GM23338 (cell line): Measurements from ENCODE around the gene LYSMD4.

Experiments used
- CREB1 ChIP-seq: fragments of 250-450 bp; sonication (Bioruptor Pico); IDR thresholded peaks from 2 replicates; pipeline ENCODE4 v1.5.0; 2020; ENCODE audit warnings: low read depth, mild to moderate bottlenecking, moderate library complexity
- CTCF ChIP-seq, 2 experiments: fragments of 200-600 bp in 1 of 2; sonication (generic) in 1 of 2; conservative IDR thresholded peaks; 2 replicates each; pipeline versions ENCODE4 v1.5.1 to v1.6.1; 2016 to 2017; ENCODE audit warnings: antibody characterized with exemption in 2 of 2, low read depth in 2 of 2, mild to moderate bottlenecking in 2 of 2, moderate library complexity in 1 of 2
- ETS1 ChIP-seq: IDR thresholded peaks from 2 replicates; pipeline ENCODE4 v1.6.1; 2016; ENCODE audit warnings: antibody characterized with exemption
- EZH2 ChIP-seq: fragments of 200-600 bp; sonication (generic); IDR thresholded peaks from one replicate; pipeline ENCODE4 v1.8.0; 2017; ENCODE audit warnings: antibody characterized with exemption, mild to moderate bottlenecking, low read depth; ENCODE audit not compliant: unreplicated experiment
- EZH2phosphoT487 ChIP-seq: fragments of 200-600 bp; sonication (generic); IDR thresholded peaks from one replicate; pipeline ENCODE4 v1.8.1; 2018; ENCODE audit warnings: antibody characterized with exemption; ENCODE audit not compliant: unreplicated experiment
- JUNB ChIP-seq: IDR thresholded peaks from one replicate; pipeline ENCODE4 v1.6.1; 2016; ENCODE audit warnings: antibody characterized with exemption; ENCODE audit not compliant: unreplicated experiment
- POLR2AphosphoS5 ChIP-seq: IDR thresholded peaks from 2 replicates; pipeline ENCODE4 v1.6.1; 2016; ENCODE audit warnings: antibody characterized with exemption, low read depth
- STAT1 ChIP-seq: IDR thresholded peaks from one replicate; pipeline ENCODE4 v1.6.1; 2016; ENCODE audit warnings: antibody characterized with exemption; ENCODE audit not compliant: unreplicated experiment
- ZNF114 ChIP-seq: fragments of 250-450 bp; sonication (Bioruptor Pico); IDR thresholded peaks from 2 replicates; pipeline ENCODE4 v1.5.0; 2020; ENCODE audit warnings: mild to moderate bottlenecking, moderate library complexity
- ZNF331 ChIP-seq: fragments of 250-450 bp; sonication (Bioruptor Pico); IDR thresholded peaks from 2 replicates; pipeline ENCODE4 v1.5.0; 2020; ENCODE audit warnings: low read depth, mild to moderate bottlenecking, moderate library complexity
- ZNF462 ChIP-seq: fragments of 250-450 bp; sonication (Bioruptor Pico); IDR thresholded peaks from 2 replicates; pipeline ENCODE4 v1.5.0; 2020; ENCODE audit warnings: mild to moderate bottlenecking, moderate library complexity
- TF ChIP-seq, protein P1 (sequence below): IDR thresholded peaks from one replicate; pipeline ENCODE4 v1.6.1; 2018; ENCODE audit warnings: antibody characterized with exemption; ENCODE audit not compliant: unreplicated experiment

- TF ChIP-seq CTCF (conservative IDR thresholded peaks at IDR 0.05; ENCODE audit: low read depth in 2 of 2): no peak
- no peak for TF ChIP-seq EZH2
- no peak for TF ChIP-seq EZH2phosphoT487
- TF ChIP-seq POLR2AphosphoS5: no peak
- no peak for TF ChIP-seq CREB1 (CRISPR knock-in tag)
- no peak for TF ChIP-seq JUNB
- TF ChIP-seq, protein P1, sequence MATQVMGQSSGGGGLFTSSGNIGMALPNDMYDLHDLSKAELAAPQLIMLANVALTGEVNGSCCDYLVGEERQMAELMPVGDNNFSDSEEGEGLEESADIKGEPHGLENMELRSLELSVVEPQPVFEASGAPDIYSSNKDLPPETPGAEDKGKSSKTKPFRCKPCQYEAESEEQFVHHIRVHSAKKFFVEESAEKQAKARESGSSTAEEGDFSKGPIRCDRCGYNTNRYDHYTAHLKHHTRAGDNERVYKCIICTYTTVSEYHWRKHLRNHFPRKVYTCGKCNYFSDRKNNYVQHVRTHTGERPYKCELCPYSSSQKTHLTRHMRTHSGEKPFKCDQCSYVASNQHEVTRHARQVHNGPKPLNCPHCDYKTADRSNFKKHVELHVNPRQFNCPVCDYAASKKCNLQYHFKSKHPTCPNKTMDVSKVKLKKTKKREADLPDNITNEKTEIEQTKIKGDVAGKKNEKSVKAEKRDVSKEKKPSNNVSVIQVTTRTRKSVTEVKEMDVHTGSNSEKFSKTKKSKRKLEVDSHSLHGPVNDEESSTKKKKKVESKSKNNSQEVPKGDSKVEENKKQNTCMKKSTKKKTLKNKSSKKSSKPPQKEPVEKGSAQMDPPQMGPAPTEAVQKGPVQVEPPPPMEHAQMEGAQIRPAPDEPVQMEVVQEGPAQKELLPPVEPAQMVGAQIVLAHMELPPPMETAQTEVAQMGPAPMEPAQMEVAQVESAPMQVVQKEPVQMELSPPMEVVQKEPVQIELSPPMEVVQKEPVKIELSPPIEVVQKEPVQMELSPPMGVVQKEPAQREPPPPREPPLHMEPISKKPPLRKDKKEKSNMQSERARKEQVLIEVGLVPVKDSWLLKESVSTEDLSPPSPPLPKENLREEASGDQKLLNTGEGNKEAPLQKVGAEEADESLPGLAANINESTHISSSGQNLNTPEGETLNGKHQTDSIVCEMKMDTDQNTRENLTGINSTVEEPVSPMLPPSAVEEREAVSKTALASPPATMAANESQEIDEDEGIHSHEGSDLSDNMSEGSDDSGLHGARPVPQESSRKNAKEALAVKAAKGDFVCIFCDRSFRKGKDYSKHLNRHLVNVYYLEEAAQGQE: no peak
- TF ChIP-seq ETS1: no peak
- TF ChIP-seq ZNF114 (CRISPR knock-in tag): no peak
- TF ChIP-seq ZNF331 (CRISPR knock-in tag): no peak
- no peak for TF ChIP-seq STAT1
- no peak for TF ChIP-seq ZNF462
These were observed 50.8 kb downstream of the LYSMD4 start for GRCh38 chr15:99682455-99682854.
